Activated naive CD8-positive, alpha-beta T cell treated with anti-CD3 and anti-CD28 coated beads, Interleukin-2, amount 50 U/mL, for 24 hours (primary cell): ENCODE results near the gene KRT9.
"Not testable (repeated sequence)": the region's sequence is repeated elsewhere in the genome, so short reads cannot be mapped to it uniquely, and the experiment has no call there.

ENCODE experiments used
- ATAC-seq: fragments of 150-1000 bp; cut with Tn5 transposase; one replicate; pipeline ENCODE4 v1.10.0; 2021
- DNase-seq: peaks from one replicate; pipeline ENCODE4 v3.0.0; 2021
- H3K27ac Mint-ChIP-seq: one replicate; pipeline ENCODE4 v1.8.0; 2021; ENCODE audit warnings: mild to moderate bottlenecking, mixed read lengths
- H3K27me3 Mint-ChIP-seq: one replicate; pipeline ENCODE4 v1.8.0; 2021; ENCODE audit warnings: mixed read lengths
- H3K36me3 Mint-ChIP-seq: one replicate; pipeline ENCODE4 v1.8.0; 2021; ENCODE audit warnings: low read depth, mixed read lengths
- H3K4me1 Mint-ChIP-seq: one replicate; pipeline ENCODE4 v1.8.0; 2021; ENCODE audit warnings: mixed read lengths
- H3K4me3 Mint-ChIP-seq: one replicate; pipeline ENCODE4 v1.8.0; 2021; ENCODE audit warnings: mild to moderate bottlenecking, moderate library complexity, mixed read lengths
- H3K9me3 Mint-ChIP-seq: one replicate; pipeline ENCODE4 v1.8.0; 2021; ENCODE audit warnings: mixed read lengths

KRT9 gene

GRCh38 chr17:41548844-41549595 is 22.8 kb downstream of the KRT9 start:
- H3K27ac Mint-ChIP-seq, result no peak overlapping the region
- peaks cover 20% of the 10 kb centered on the region for H3K4me1 Mint-ChIP-seq
- H3K9me3 Mint-ChIP-seq, result no peaks in the 10 kb centered on the region
- no peaks in the 10 kb centered on the region for H3K36me3 Mint-ChIP-seq
- H3K27me3 Mint-ChIP-seq, result peaks cover 18% of the 10 kb centered on the region
- no peak overlapping the region for H3K4me3 Mint-ChIP-seq
- ATAC-seq (peak; percentile 64), DNase-seq (peak; percentile 87)

- H3K4me1 Mint-ChIP-seq, result peaks cover 20% of the 10 kb centered on the region
These were observed 23.7 kb downstream of the KRT9 start for GRCh38 chr17:41547921-41548843.

GRCh38 chr17:41547378-41547841 is 24.4 kb downstream of the KRT9 start:
- no peaks in the 10 kb centered on the region for H3K36me3 Mint-ChIP-seq
- peaks cover 20% of the 10 kb centered on the region for H3K4me1 Mint-ChIP-seq
- no peak for ATAC-seq
- H3K27me3 Mint-ChIP-seq, result peaks cover 13% of the 10 kb centered on the region
- H3K4me3 Mint-ChIP-seq, result no peak overlapping the region
- DNase-seq, result no peak
- no peaks in the 10 kb centered on the region for H3K9me3 Mint-ChIP-seq
- H3K27ac Mint-ChIP-seq, result no peak overlapping the region

More at GRCh38 chr17:41547921-41548843, 23.7 kb downstream of the KRT9 start:
- DNase-seq (peak; percentile 80), ATAC-seq (peak; percentile 94)
- no peak overlapping the region for H3K4me3 Mint-ChIP-seq
- H3K9me3 Mint-ChIP-seq, result no peaks in the 10 kb centered on the region
- H3K27ac Mint-ChIP-seq, result no peak overlapping the region
- peaks cover 17% of the 10 kb centered on the region for H3K27me3 Mint-ChIP-seq
- H3K36me3 Mint-ChIP-seq, result no peaks in the 10 kb centered on the region

DNA sequence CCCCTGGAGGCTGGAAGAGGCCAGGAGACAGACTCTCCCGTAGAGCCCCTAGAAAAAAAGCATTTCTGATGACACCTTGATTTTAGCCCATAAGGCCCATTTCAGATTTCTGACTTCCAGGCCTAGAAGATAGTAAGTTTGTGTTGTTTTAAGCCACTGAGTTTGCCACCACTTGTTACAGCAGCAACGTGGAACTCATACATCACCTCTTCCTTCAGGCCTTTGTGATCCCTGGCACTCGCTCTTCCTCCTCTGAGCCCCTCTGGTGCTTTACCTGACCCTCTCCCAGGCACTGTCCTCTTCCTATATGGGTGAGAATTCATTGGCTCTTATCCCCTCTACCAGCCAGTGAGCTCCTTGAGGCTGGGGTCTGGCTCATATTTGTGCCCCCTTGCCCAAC is 25.0 kb downstream of the KRT9 start:
- Mint-ChIP-seq H3K27me3 (peaks cover 13% of the 10 kb centered on the region), H3K9me3 (no peaks in the 10 kb centered on the region), H3K4me3 (no peak overlapping the region)

DNA sequence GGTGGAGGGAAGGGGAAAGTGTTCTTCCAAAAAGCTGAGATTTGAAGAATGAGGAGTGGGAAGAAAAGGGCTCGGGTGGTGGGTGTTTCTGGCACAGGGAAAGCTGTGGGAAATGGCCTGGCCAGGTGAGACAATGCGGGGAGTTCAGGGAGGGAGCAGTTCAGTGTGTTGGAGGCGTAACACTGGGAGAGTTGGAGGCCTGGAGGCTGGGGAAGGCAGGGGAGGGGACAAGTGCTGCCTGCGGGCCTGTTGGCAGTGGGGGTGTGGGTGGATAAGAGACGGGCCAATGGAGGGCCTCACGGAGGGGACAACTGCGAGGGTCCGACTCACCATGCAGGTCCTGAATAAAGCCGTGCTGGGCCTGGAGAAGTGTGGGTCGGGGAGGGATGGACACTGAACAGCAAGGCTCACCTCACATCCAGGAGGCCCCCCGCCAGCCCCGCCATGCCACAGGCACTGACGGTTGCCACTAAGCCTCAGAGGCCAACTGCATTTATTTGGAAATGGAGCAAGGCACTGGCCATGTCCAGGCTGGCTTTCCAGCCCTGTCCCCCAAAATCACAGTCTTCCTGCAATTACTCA is 25.9 kb downstream of the KRT9 start:
- Mint-ChIP-seq H3K4me3 (no peak overlapping the region), H3K27ac (no peak overlapping the region), H3K36me3 (no peaks in the 10 kb centered on the region), H3K27me3 (peaks cover 13% of the 10 kb centered on the region), H3K4me1 (peaks cover 20% of the 10 kb centered on the region), H3K9me3 (no peaks in the 10 kb centered on the region)
- ATAC-seq (no peak), DNase-seq (no peak)

More for the DNA sequence above, 25.0 kb downstream of the KRT9 start:
- Mint-ChIP-seq H3K36me3 (no peaks in the 10 kb centered on the region), H3K4me1 (peaks cover 20% of the 10 kb centered on the region), H3K27ac (no peak overlapping the region)
- DNase-seq, result no peak
- no peak for ATAC-seq

GRCh38 chr17:41544935-41545334 is 26.9 kb downstream of the KRT9 start:
- Mint-ChIP-seq H3K9me3 (no peaks in the 10 kb centered on the region), H3K27ac (no peak overlapping the region), H3K36me3 (no peaks in the 10 kb centered on the region), H3K4me3 (no peak overlapping the region), H3K4me1 (peaks cover 20% of the 10 kb centered on the region), H3K27me3 (peaks cover 11% of the 10 kb centered on the region)
- ATAC-seq (no peak), DNase-seq (no peak)

DNA sequence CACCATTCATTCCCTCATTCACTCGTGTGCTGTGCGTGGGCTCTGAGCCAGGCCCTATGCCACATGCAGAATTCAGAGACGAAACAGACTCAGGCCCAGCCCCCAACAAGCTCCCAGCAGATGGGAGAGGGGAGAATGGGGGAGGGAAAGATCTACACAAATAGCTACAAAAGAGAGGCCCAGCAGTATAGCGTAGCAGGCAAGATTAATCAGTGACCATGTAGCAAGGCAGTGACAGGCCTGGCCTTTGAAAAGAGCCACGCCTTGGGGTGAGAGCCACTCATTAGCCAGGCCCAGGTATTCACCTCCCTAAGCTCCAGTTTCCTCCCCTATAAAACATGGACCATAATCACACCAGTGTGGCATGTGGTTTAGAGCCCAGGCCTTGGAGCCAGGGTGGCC is 27.4 kb downstream of the KRT9 start:
- ATAC-seq (no peak), DNase-seq (no peak)
- H3K27ac Mint-ChIP-seq, result no peak overlapping the region
- H3K9me3 Mint-ChIP-seq, result no peaks in the 10 kb centered on the region
- H3K4me1 Mint-ChIP-seq, result peaks cover 19% of the 10 kb centered on the region
- H3K36me3 Mint-ChIP-seq, result no peaks in the 10 kb centered on the region
- H3K27me3 Mint-ChIP-seq, result peaks cover 10% of the 10 kb centered on the region
- H3K4me3 Mint-ChIP-seq, result no peak overlapping the region

- not testable (repeated sequence) for DNase-seq, ATAC-seq, H3K9me3 Mint-ChIP-seq, H3K27ac Mint-ChIP-seq, H3K36me3 Mint-ChIP-seq, H3K4me1 Mint-ChIP-seq, H3K4me3 Mint-ChIP-seq
- peaks cover 10% of the 10 kb centered on the region for H3K27me3 Mint-ChIP-seq
These were observed 29.1 kb downstream of the KRT9 start for GRCh38 chr17:41542786-41543185.

DNA sequence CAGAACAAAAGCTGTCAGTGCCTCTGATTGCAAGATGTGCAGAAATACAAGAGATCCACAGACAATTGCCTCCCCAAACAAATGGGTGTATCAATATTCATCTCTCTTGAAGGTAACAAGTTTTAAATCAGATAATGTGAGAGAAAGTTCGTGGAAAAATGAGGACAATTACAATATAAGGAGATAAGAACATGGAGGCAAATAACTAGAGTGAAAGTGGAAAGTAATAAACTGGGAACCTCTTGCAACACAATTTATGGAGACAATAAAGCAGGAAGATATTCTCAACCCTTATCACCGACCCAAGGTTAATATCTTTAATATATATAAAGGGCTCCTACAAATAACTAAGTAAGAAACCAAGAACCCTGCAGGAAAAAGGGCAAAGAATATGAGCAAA is 29.5 kb downstream of the KRT9 start:
- ATAC-seq, result no peak
- H3K9me3 Mint-ChIP-seq, result no peaks in the 10 kb centered on the region
- H3K27me3 Mint-ChIP-seq, result peaks cover 11% of the 10 kb centered on the region
- H3K4me1 Mint-ChIP-seq, result no peaks in the 10 kb centered on the region
- no peak for DNase-seq
- no peak overlapping the region for H3K27ac Mint-ChIP-seq
- no peak overlapping the region for H3K4me3 Mint-ChIP-seq
- no peaks in the 10 kb centered on the region for H3K36me3 Mint-ChIP-seq

- Mint-ChIP-seq H3K9me3 (no peaks in the 10 kb centered on the region), H3K27ac (no peak overlapping the region), H3K4me1 (no peaks in the 10 kb centered on the region), H3K27me3 (peaks cover 4% of the 10 kb centered on the region), H3K4me3 (no peak overlapping the region), H3K36me3 (no peaks in the 10 kb centered on the region)
- no peak for DNase-seq
- no peak for ATAC-seq
These were observed 30.8 kb downstream of the KRT9 start for GRCh38 chr17:41540921-41541625.

- DNase-seq, result no peak
- ATAC-seq, result no peak
- H3K27me3 Mint-ChIP-seq, result peaks cover 8% of the 10 kb centered on the region
These were observed 31.7 kb downstream of the KRT9 start for GRCh38 chr17:41539979-41540701.

GRCh38 chr17:41539071-41539492 is 32.8 kb downstream of the KRT9 start:
- Mint-ChIP-seq H3K27me3 (peaks cover 8% of the 10 kb centered on the region), H3K4me1 (no peaks in the 10 kb centered on the region), H3K9me3 (no peaks in the 10 kb centered on the region), H3K36me3 (no peaks in the 10 kb centered on the region), H3K27ac (no peak overlapping the region), H3K4me3 (no peak overlapping the region)
- ATAC-seq (no peak), DNase-seq (no peak)

More at GRCh38 chr17:41539979-41540701, 31.7 kb downstream of the KRT9 start:
- no peaks in the 10 kb centered on the region for H3K4me1 Mint-ChIP-seq
- no peak overlapping the region for H3K4me3 Mint-ChIP-seq
- no peaks in the 10 kb centered on the region for H3K36me3 Mint-ChIP-seq
- H3K27ac Mint-ChIP-seq, result no peak overlapping the region
- no peaks in the 10 kb centered on the region for H3K9me3 Mint-ChIP-seq

DNA sequence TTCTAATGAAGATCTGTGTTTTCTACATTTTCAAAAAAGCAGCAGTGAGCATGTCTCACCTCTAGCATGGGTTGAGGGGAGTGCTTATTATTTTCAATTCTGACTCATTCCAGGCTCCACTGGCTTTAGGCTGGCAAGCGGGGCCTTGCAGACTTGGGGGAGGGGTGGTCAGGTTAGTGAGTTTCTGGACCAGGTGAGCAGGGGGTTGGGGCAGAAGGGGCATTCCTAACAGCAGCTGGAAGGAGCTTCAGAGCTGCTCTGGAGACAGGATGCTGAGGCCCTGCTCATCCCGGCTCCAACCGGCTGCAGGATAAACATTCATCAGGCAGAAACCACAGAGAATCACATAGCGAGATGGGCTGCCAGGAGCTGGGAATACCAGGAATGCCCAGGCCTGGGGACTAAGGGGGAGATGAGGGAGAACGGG is 33.3 kb downstream of the KRT9 start:
- no peaks in the 10 kb centered on the region for H3K9me3 Mint-ChIP-seq

More for the DNA sequence above, 33.3 kb downstream of the KRT9 start:
- no peak for DNase-seq
- no peak for ATAC-seq
- H3K36me3 Mint-ChIP-seq, result no peaks in the 10 kb centered on the region
- no peak overlapping the region for H3K4me3 Mint-ChIP-seq
- H3K27me3 Mint-ChIP-seq, result peaks cover 8% of the 10 kb centered on the region
- no peak overlapping the region for H3K27ac Mint-ChIP-seq
- H3K4me1 Mint-ChIP-seq, result no peaks in the 10 kb centered on the region
